KBM-7 (cell line): ENCODE data around the gene FASTKD1.

Source experiments
- DNase-seq: peaks from one replicate; pipeline ENCODE4 v3.0.0-alpha.2; 2015
- in situ Hi-C: fragments of 300-500 bp; cut with MboI; formaldehyde crosslinking; loops from 2 replicates; pipeline ENCODE4 v1.14.3; 2020; ENCODE audit warnings: low sequenced_read_pairs, low pct_unique_long_range_greater_than_20kb, mixed read lengths

FASTKD1 gene

GRCh38 chr2:169513926-169514325 lies 59.7 kb downstream of the FASTKD1 start:
- in situ Hi-C loops = no loop called here
- DNase-seq = no peak

- in situ Hi-C loops = no loop called here
Measured at GRCh38 chr2:169513094-169513493, 60.6 kb downstream of the FASTKD1 start.

GRCh38 chr2:169512525-169512924 lies 61.1 kb downstream of the FASTKD1 start:
- in situ Hi-C loops = no loop called here
- no peak for DNase-seq

More at GRCh38 chr2:169513094-169513493, 60.6 kb downstream of the FASTKD1 start:
- no peak for DNase-seq

GRCh38 chr2:169511818-169512217 lies 61.8 kb downstream of the FASTKD1 start:
- in situ Hi-C loops = no loop called here
- DNase-seq = no peak

GRCh38 chr2:169510496-169510895 lies 63.2 kb downstream of the FASTKD1 start:
- in situ Hi-C loops = no loop called here
- no peak for DNase-seq

GRCh38 chr2:169509955-169510354 lies 63.7 kb downstream of the FASTKD1 start:
- in situ Hi-C loops = no loop called here
- DNase-seq = no peak

GRCh38 chr2:169509298-169509885 lies 64.3 kb downstream of the FASTKD1 start, which contains the start of gene KLHL41:
KLHL41 (plus strand) TSS chr2:169509702; CDS start chr2:169509779, 77 bp downstream.
- in situ Hi-C loops = no loop called here
- DNase-seq = no peak

GRCh38 chr2:169507698-169508097 lies 66.0 kb downstream of the FASTKD1 start:
- in situ Hi-C loops = no loop called here
- no peak for DNase-seq

GRCh38 chr2:169504651-169505050 lies 69.0 kb downstream of the FASTKD1 start:
- in situ Hi-C loops = no loop called here
- DNase-seq = no peak

GRCh38 chr2:169495310-169495928 lies 78.2 kb downstream of the FASTKD1 start:
- DNase-seq = no peak
- in situ Hi-C loops = no loop called here

GRCh38 chr2:169493360-169493759 lies 80.3 kb downstream of the FASTKD1 start:
- in situ Hi-C loops = no loop called here

GRCh38 chr2:169491378-169491777 lies 82.3 kb downstream of the FASTKD1 start:
- in situ Hi-C loops = no loop called here
- no peak for DNase-seq

More at GRCh38 chr2:169493360-169493759, 80.3 kb downstream of the FASTKD1 start:
- no peak for DNase-seq

GRCh38 chr2:169490834-169491233 lies 82.8 kb downstream of the FASTKD1 start:
- no peak for DNase-seq
- in situ Hi-C loops = no loop called here

GRCh38 chr2:169486487-169486886 lies 87.2 kb downstream of the FASTKD1 start:
- in situ Hi-C loops = no loop called here
- no peak for DNase-seq

GRCh38 chr2:169485650-169486138 lies 88.0 kb downstream of the FASTKD1 start:
- DNase-seq = no peak
- in situ Hi-C loops = no loop called here

- no peak for DNase-seq
- in situ Hi-C loops = no loop called here
Measured at GRCh38 chr2:169480079-169480465, 93.6 kb downstream of the FASTKD1 start.
